HG02938 (cell line): ENCODE results near the gene MAP1B.

Source experiments
- ATAC-seq: cut with Tn5 transposase; IDR thresholded peaks from one replicate; pipeline ENCODE4 v1.9.1; 2021; ENCODE audit warnings: mild to moderate bottlenecking, moderate library complexity; ENCODE audit not compliant: unreplicated experiment

Gene MAP1B

GRCh38 chr5:72187388-72188075 is 80.3 kb downstream of the MAP1B start:
- no peak for ATAC-seq

GRCh38 chr5:72188166-72188565 is 80.9 kb downstream of the MAP1B start:
- no peak for ATAC-seq

GRCh38 chr5:72189146-72189545 is 81.9 kb downstream of the MAP1B start:
- no peak for ATAC-seq

- ATAC-seq = no peak
These were observed 84.1 kb downstream of the MAP1B start for GRCh38 chr5:72191404-72191803.

- peak; percentile 96 for ATAC-seq
These were observed 87.6 kb downstream of the MAP1B start for GRCh38 chr5:72194846-72195245.

GRCh38 chr5:72195581-72195980 is 88.3 kb downstream of the MAP1B start:
- no peak for ATAC-seq

- no peak for ATAC-seq
These were observed 90.1 kb downstream of the MAP1B start for GRCh38 chr5:72197393-72197792.

GRCh38 chr5:72199681-72200080 is 92.4 kb downstream of the MAP1B start:
- ATAC-seq = no peak

- no peak for ATAC-seq
These were observed 95.1 kb downstream of the MAP1B start for GRCh38 chr5:72202331-72202825.

GRCh38 chr5:72203251-72203845 is 96.1 kb downstream of the MAP1B start:
- no peak for ATAC-seq

- ATAC-seq = no peak
These were observed 97.7 kb downstream of the MAP1B start for GRCh38 chr5:72204946-72205345.

- ATAC-seq = no peak
These were observed 98.2 kb downstream of the MAP1B start for GRCh38 chr5:72205431-72206009.

GRCh38 chr5:72206160-72206559 is 98.9 kb downstream of the MAP1B start:
- ATAC-seq = no peak

- ATAC-seq = no peak
These were observed 99.7 kb downstream of the MAP1B start for GRCh38 chr5:72206994-72207393.

GRCh38 chr5:72208324-72208926 is 101.2 kb downstream of the MAP1B start:
- ATAC-seq = no peak

- ATAC-seq = no peak
These were observed 102.2 kb downstream of the MAP1B start for GRCh38 chr5:72209147-72210115.

- ATAC-seq = no peak
These were observed 103.8 kb downstream of the MAP1B start for GRCh38 chr5:72210888-72211678.

- ATAC-seq = no peak
These were observed 104.9 kb downstream of the MAP1B start for GRCh38 chr5:72212171-72212570.

- ATAC-seq = no peak
These were observed 106.2 kb downstream of the MAP1B start for GRCh38 chr5:72213482-72213881.

- no peak for ATAC-seq
These were observed 106.9 kb downstream of the MAP1B start for GRCh38 chr5:72214168-72214567.
